Measurements from ENCODE around the gene FAM185A. TPM values are rescaled to one million over a fixed set of nuclear protein-coding genes. Genes with fewer than 3 reads are reported as not detected.

Gene FAM185A
- total and polyA plus RNA-seq, 2 of the 4 experiments (the other 2 are of a cell fraction), result 3.6 to 4.3 TPM

GRCh38 chr7:102856036-102856435 lies 107.2 kb downstream of the FAM185A start:
- Histone ChIP-seq H3K9me3 (ENCODE audit: control insufficient read depth, insufficient read depth, low read length) (no peaks in the 10 kb centered on the region), H3K9ac (ENCODE audit: low read depth, low read length) (no peak overlapping the region), H3K9me1 (ENCODE audit: insufficient read depth, low read length) (peaks cover 6% of the 10 kb centered on the region), H2AFZ (replicated peaks; ENCODE audit: low read length, poor library complexity) (no peak overlapping the region), H2BK15ac (ENCODE audit: low read depth, low read length) (no peak overlapping the region), H4K5ac (ENCODE audit: low read depth, low read length) (no peak overlapping the region), H3K4me3 (ENCODE audit: insufficient read depth, low read depth, low read length) (no peak overlapping the region), H3K36me3 (ENCODE audit: control insufficient read depth, insufficient read depth, low read length) (no peaks in the 10 kb centered on the region), H4K8ac (ENCODE audit: low read depth in 2 of 2, low read length in 2 of 2) (no peak overlapping the region), H3K4ac (ENCODE audit: low read depth, low read length) (no peak overlapping the region), H3K4me2 (ENCODE audit: low read depth, low read length) (no peak overlapping the region), H2BK120ac (ENCODE audit: low read depth, low read length) (no peak overlapping the region), H3K23ac (ENCODE audit: low read depth, low read length) (no peak overlapping the region), H2AK9ac (replicated peaks; ENCODE audit: low read depth, low read length, poor library complexity) (no peak overlapping the region), H3K27ac (ENCODE audit: insufficient read depth, low read length) (no peak overlapping the region), H3K56ac (ENCODE audit: extremely low read depth, insufficient read depth, low read length) (no peak overlapping the region), H4K91ac (ENCODE audit: insufficient read depth, low read depth, low read length) (no peak overlapping the region), H4K20me1 (ENCODE audit: insufficient read depth, low read length) (no peaks in the 10 kb centered on the region), H3K18ac (ENCODE audit: low read depth, low read length) (no peak overlapping the region), H3K14ac (replicated peaks; ENCODE audit: low read depth, low read length) (no peak overlapping the region), H3K79me1 (ENCODE audit: low read depth in 1 of 2, low read length in 2 of 2) (no peaks in the 10 kb centered on the region), H3K27me3 (ENCODE audit: control insufficient read depth, insufficient read depth, low read length) (no peaks in the 10 kb centered on the region), H2BK20ac (ENCODE audit: low read depth, low read length) (no peak overlapping the region), H2BK5ac (ENCODE audit: low read depth, low read length, poor library complexity, severe bottlenecking) (no peak overlapping the region), H2AK5ac (ENCODE audit: low read depth, low read length) (no peak overlapping the region), H3K4me1 (ENCODE audit: control insufficient read depth, insufficient read depth, low read length) (peaks cover 14% of the 10 kb centered on the region)
- ChIA-PET CTCF (no interaction called here), POLR2A (ENCODE audit: unreplicated experiment) (no interaction called here)
- BruUV-seq (replicated peaks), result no TSS peak
- intact Hi-C loops (cut with micrococcal nuclease) (no loop called here), in situ Hi-C loops (cut with MboI; ENCODE audit: low sequenced_read_pairs) (no loop called here), dilution Hi-C loops (cut with HindIII; ENCODE audit: low sequenced_read_pairs, unreplicated experiment) (no loop called here)
- ATAC-seq (ENCODE audit: low read depth), result no peak
- TF ChIP-seq RFX5 (IDR thresholded peaks at IDR 0.05; ENCODE audit: low read depth, low read length) (no peak), ELK1 (IDR thresholded peaks at IDR 0.05; ENCODE audit: borderline replicate concordance, low read depth, low read length) (no peak), MAFK (IDR thresholded peaks at IDR 0.05; ENCODE audit: low read depth, low read length) (no peak), CHD1 (IDR thresholded peaks at IDR 0.05; ENCODE audit: low read depth, low read length) (no peak), SMC3 (IDR thresholded peaks at IDR 0.05; ENCODE audit: low read depth, low read length) (no peak), RAD21 (IDR thresholded peaks at IDR 0.05; ENCODE audit: low read length) (no peak), RCOR1 (IDR thresholded peaks at IDR 0.05; ENCODE audit: insufficient replicate concordance, low read length) (no peak), POLR2A (IDR thresholded peaks at IDR 0.05; ENCODE audit: low read depth, low read length) (no peak)
- DNase-seq, result no peak

Small RNA genes lying within 50 kb of the gene (microRNA-seq; reads per million reads assigned to microRNA genes)
- gene RNU6-1136P (ENCODE audit: insufficient read depth, insufficient read length), result not detected

Small RNA genes lying within 50 kb of the gene (small RNA-seq; reads per million reads assigned to genes)
- 0 reads per million in 5 experiments for gene RNU6-1136P

Other genes with a start within 250 kb of the FAM185A start
- gene RASA4B, start 231.2 kb upstream of the FAM185A start, total RNA-seq (2012; rRNA removed), result 1.8 and 3.3 TPM in 2 replicates
- 7.7 and 9.3 TPM in 2 replicates for gene RASA4B, start 231.2 kb upstream of the FAM185A start, polyA plus RNA-seq (2012; rRNA removed)
- gene UPK3BL2, start 205.3 kb upstream of the FAM185A start, total RNA-seq (2012; rRNA removed), result 0.18 and 0.56 TPM in 2 replicates
- 4.6 and 5.7 TPM in 2 replicates for gene UPK3BL2, start 205.3 kb upstream of the FAM185A start, polyA plus RNA-seq (2012; rRNA removed)
- not detected in 2 replicates for gene SPDYE2, start 197.8 kb upstream of the FAM185A start, total RNA-seq (2012; rRNA removed)
- gene SPDYE2, start 197.8 kb upstream of the FAM185A start, polyA plus RNA-seq (2012; rRNA removed), result not detected in 2 replicates
- 13.1 and 14.2 TPM in 2 replicates for gene POLR2J3, start 176.4 kb upstream of the FAM185A start, total RNA-seq (2012; rRNA removed)
- gene POLR2J3, start 176.4 kb upstream of the FAM185A start, polyA plus RNA-seq (2012; rRNA removed), result 9.3 and 14.7 TPM in 2 replicates
- gene RASA4, start 132.2 kb upstream of the FAM185A start, total RNA-seq (2012; rRNA removed), result 3.3 and 3.8 TPM in 2 replicates
- gene RASA4, start 132.2 kb upstream of the FAM185A start, polyA plus RNA-seq (2012; rRNA removed), result 18.6 and 21.4 TPM in 2 replicates
- gene UPK3BL1, start 106.2 kb upstream of the FAM185A start, total RNA-seq (2012; rRNA removed), result 1.6 and 2.8 TPM in 2 replicates
- 21.1 and 23.9 TPM in 2 replicates for gene UPK3BL1, start 106.2 kb upstream of the FAM185A start, polyA plus RNA-seq (2012; rRNA removed)
- not detected in 2 replicates for gene SPDYE2B, start 98.7 kb upstream of the FAM185A start, total RNA-seq (2012; rRNA removed)
- gene SPDYE2B, start 98.7 kb upstream of the FAM185A start, polyA plus RNA-seq (2012; rRNA removed), result not detected in 2 replicates
- 0.83 and 1.3 TPM in 2 replicates for gene POLR2J2, start 77.3 kb upstream of the FAM185A start, total RNA-seq (2012; rRNA removed)
- gene POLR2J2, start 77.3 kb upstream of the FAM185A start, polyA plus RNA-seq (2012; rRNA removed), result 1.3 and 1.6 TPM in 2 replicates
- gene LRRC17, start 164.0 kb downstream of the FAM185A start, total RNA-seq (2012; rRNA removed), result 271 and 280 TPM in 2 replicates
- 199 and 250 TPM in 2 replicates for gene LRRC17, start 164.0 kb downstream of the FAM185A start, polyA plus RNA-seq (2012; rRNA removed)